Panc1 (cell line): ENCODE measurements around the gene ALPK3.

Source experiments
- POLR2AphosphoS5 ChIP-seq: IDR thresholded peaks from 2 replicates; pipeline ENCODE4 v1.6.1; 2012; ENCODE audit warnings: mild to moderate bottlenecking, low read depth, low read length, moderate library complexity
- SIN3A ChIP-seq: IDR thresholded peaks from 2 replicates; pipeline ENCODE4 v1.6.1; 2012; ENCODE audit warnings: low read depth, mild to moderate bottlenecking, low read length, moderate library complexity, borderline replicate concordance; ENCODE audit not compliant: insufficient read depth
- TCF7L2 ChIP-seq: IDR thresholded peaks from 2 replicates; pipeline ENCODE4 v1.6.1; 2011; ENCODE audit warnings: mild to moderate bottlenecking, low read depth, low read length, inconsistent platforms
- TF ChIP-seq, protein P1 (sequence below): fragments of 450-650 bp; IDR thresholded peaks from 2 replicates; pipeline ENCODE4 v1.5.1; 2017; ENCODE audit warnings: mild to moderate bottlenecking

DNA sequence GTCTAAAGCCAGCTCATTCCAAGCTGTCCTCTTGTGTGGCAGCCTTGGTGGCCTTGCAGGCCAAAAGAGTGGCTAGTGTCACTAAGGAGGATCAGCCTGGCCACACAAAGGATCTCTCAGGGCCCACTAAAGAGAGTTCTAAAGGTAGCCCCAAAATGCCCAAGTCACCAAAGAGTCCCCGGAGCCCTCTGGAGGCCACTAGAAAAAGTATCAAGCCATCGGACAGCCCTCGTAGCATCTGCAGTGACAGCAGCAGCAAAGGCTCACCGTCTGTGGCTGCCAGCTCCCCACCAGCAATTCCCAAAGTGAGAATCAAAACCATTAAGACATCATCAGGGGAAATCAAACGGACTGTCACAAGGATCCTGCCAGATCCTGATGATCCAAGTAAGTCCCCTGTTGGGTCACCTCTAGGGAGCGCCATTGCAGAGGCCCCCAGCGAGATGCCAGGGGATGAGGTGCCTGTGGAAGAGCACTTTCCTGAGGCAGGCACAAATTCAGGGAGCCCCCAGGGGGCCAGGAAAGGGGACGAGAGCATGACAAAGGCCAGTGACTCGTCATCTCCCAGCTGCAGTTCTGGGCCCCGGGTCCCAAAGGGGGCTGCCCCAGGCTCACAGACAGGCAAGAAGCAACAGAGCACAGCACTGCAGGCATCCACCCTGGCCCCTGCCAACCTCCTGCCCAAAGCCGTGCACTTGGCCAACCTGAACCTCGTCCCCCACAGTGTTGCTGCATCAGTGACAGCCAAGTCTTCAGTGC, 33.5 kb upstream of the ALPK3 start:
- TF ChIP-seq, protein P1, sequence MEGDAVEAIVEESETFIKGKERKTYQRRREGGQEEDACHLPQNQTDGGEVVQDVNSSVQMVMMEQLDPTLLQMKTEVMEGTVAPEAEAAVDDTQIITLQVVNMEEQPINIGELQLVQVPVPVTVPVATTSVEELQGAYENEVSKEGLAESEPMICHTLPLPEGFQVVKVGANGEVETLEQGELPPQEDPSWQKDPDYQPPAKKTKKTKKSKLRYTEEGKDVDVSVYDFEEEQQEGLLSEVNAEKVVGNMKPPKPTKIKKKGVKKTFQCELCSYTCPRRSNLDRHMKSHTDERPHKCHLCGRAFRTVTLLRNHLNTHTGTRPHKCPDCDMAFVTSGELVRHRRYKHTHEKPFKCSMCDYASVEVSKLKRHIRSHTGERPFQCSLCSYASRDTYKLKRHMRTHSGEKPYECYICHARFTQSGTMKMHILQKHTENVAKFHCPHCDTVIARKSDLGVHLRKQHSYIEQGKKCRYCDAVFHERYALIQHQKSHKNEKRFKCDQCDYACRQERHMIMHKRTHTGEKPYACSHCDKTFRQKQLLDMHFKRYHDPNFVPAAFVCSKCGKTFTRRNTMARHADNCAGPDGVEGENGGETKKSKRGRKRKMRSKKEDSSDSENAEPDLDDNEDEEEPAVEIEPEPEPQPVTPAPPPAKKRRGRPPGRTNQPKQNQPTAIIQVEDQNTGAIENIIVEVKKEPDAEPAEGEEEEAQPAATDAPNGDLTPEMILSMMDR: no peak
- TF ChIP-seq SIN3A (no peak), POLR2AphosphoS5 (no peak), TCF7L2 (no peak)
